Brain microvascular endothelial cell (primary cell): ENCODE results near the gene SPCS3.
"Not testable (repeated sequence)": the region's sequence is repeated elsewhere in the genome, so short reads cannot be mapped to it uniquely, and the experiment has no call there.

Experiments used
- DNase-seq: peaks from one replicate; pipeline ENCODE4 v3.0.0-alpha.2; 2020
- H3K27ac ChIP-seq: fragments of 250-450 bp; sonication (Bioruptor Pico); 2 replicates; pipeline ENCODE4 v1.5.1; 2020; ENCODE audit warnings: mild to moderate bottlenecking, moderate library complexity
- H3K27me3 ChIP-seq: fragments of 250-450 bp; sonication (Bioruptor Pico); replicated peaks from 2 replicates; pipeline ENCODE4 v1.5.1; 2020; ENCODE audit warnings: mild to moderate bottlenecking
- H3K36me3 ChIP-seq: fragments of 250-450 bp; sonication (Bioruptor Pico); replicated peaks from 2 replicates; pipeline ENCODE4 v1.5.1; 2020; ENCODE audit warnings: mild to moderate bottlenecking
- H3K4me3 ChIP-seq: 2 replicates; pipeline ENCODE4 v1.5.1; 2011; ENCODE audit warnings: low read depth, mild to moderate bottlenecking, control low read depth, low read length, moderate library complexity
- CTCF ChIP-seq: IDR thresholded peaks from 2 replicates; pipeline ENCODE4 v1.5.1; 2011; ENCODE audit warnings: low read depth, mild to moderate bottlenecking, moderate library complexity, low read length, control low read depth, inconsistent platforms; ENCODE audit errors: missing control alignments
- in situ Hi-C: cut with HindIII; loops from 2 replicates; pipeline ENCODE4 v1.10.0; 2017; ENCODE audit warnings: low sequenced_read_pairs, low pct_ligation_motif_present

Gene SPCS3

DNA sequence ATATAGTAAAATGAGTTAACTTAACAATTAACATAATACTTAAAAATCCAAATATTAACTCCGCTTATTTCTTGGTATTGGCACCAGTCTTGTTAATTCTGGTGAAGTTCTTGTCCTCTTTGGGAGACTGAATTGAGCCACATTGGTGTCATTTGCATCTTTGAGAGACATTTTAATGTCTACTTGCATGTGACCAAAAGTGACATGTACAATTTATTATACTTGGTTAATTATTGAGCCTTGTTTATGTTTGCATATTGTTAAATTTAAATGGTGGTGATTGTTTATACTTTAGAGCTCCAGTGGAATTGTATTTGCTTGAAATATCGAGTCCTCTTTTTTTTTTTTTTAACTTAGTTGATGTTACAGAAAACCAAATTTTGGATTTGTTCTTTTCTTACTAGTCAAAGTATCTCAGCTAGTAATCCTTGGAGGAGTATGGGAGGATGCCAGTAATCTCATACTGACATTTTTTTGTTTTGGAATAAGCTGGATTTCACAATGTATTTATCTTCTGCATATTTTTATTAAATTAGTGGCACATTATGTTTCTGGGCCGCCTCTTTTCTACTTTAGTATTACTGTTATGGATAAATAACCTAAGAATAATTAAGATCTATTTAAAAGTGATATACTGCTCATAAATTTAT is 3.9 kb downstream of the SPCS3 start:
- DNase-seq: no peak
- H3K27me3 ChIP-seq: no peaks in the 10 kb centered on the region
- no peak overlapping the region for H3K27ac ChIP-seq
- in situ Hi-C loops: no loop called here
- TF ChIP-seq CTCF: no peak
- no peak overlapping the region for H3K4me3 ChIP-seq
- H3K36me3 ChIP-seq: no peaks in the 10 kb centered on the region

DNA sequence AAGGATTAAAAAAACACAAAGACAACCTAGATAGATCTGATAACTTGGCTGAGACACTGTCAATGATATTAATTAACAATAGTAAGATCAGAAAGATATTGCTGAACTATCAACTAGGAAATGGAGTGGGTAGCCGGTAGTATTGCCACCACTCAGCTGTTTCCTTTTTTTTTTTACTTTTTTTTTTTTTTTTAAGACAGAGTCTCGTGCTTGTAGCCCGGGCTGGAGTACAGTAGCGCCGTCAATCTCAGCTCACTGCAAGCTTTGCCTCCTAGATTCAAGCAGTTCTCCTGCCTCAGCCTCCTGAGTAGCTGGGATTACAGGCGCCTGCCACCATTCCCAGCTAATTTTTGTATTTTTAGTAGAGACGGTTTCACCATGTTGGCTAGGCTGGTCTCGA is 5.1 kb downstream of the SPCS3 start:
- DNase-seq, H3K27ac ChIP-seq, H3K4me3 ChIP-seq, H3K36me3 ChIP-seq, H3K27me3 ChIP-seq, in situ Hi-C loops: not testable (repeated sequence)

DNA sequence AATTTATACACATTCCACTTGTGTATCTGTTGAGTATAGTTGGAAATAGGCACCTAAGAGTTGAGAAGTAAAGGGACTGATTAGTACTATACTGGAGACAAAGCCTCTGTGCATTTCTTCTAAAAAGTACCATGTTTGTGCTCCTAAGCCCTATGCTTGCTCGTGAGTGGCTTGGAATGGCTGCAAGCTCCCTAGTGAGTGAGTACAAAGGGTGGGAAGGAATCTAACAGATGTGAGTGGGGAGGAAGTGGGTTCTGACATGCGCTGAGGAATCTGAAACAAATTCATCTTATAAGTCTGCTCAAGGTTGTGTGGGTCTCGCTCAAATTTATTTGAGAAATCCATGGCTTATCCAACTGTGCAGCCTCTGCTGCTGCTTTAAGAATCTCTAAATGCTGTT is 13.3 kb downstream of the SPCS3 start:
- no peak overlapping the region for H3K27ac ChIP-seq
- in situ Hi-C loops: no loop called here
- no peak for DNase-seq
- H3K27me3 ChIP-seq: no peaks in the 10 kb centered on the region
- H3K4me3 ChIP-seq: no peak overlapping the region
- TF ChIP-seq CTCF: no peak
- H3K36me3 ChIP-seq: peaks cover 9% of the 10 kb centered on the region

- Histone ChIP-seq H3K27me3 (no peaks in the 10 kb centered on the region), H3K27ac (no peak overlapping the region), H3K36me3 (peaks cover 9% of the 10 kb centered on the region), H3K4me3 (no peak overlapping the region)
- DNase-seq: no peak
- in situ Hi-C loops: no loop called here
- TF ChIP-seq CTCF: no peak
Measured at GRCh38 chr4:176334066-176334465, 14.3 kb downstream of the SPCS3 start.

GRCh38 chr4:176335421-176335820 is 15.7 kb downstream of the SPCS3 start:
- no peak for DNase-seq
- in situ Hi-C loops: no loop called here
- Histone ChIP-seq H3K36me3 (no peaks in the 10 kb centered on the region), H3K27ac (no peak overlapping the region), H3K27me3 (no peaks in the 10 kb centered on the region), H3K4me3 (no peak overlapping the region)
- no peak for TF ChIP-seq CTCF

- in situ Hi-C loops: no loop called here
- no peak overlapping the region for H3K4me3 ChIP-seq
Measured at GRCh38 chr4:176339936-176340761, 20.4 kb downstream of the SPCS3 start.

More at GRCh38 chr4:176339936-176340761, 20.4 kb downstream of the SPCS3 start:
- Histone ChIP-seq H3K27ac (no peak overlapping the region), H3K27me3 (no peaks in the 10 kb centered on the region), H3K36me3 (no peaks in the 10 kb centered on the region)
- no peak for DNase-seq
- no peak for TF ChIP-seq CTCF
